Stimulated activated CD4-positive, alpha-beta T cell treated with anti-CD3 and anti-CD28 coated beads, Interleukin-12 subunit alpha, Interleukin-12 subunit beta, amount 100 ng/mL, for 4 hours (primary cell): ENCODE data around the gene AGXT2.

Experiments used
- DNase-seq: peaks from one replicate; pipeline ENCODE4 v3.0.0-alpha.2; 2020

AGXT2 gene, protein sequence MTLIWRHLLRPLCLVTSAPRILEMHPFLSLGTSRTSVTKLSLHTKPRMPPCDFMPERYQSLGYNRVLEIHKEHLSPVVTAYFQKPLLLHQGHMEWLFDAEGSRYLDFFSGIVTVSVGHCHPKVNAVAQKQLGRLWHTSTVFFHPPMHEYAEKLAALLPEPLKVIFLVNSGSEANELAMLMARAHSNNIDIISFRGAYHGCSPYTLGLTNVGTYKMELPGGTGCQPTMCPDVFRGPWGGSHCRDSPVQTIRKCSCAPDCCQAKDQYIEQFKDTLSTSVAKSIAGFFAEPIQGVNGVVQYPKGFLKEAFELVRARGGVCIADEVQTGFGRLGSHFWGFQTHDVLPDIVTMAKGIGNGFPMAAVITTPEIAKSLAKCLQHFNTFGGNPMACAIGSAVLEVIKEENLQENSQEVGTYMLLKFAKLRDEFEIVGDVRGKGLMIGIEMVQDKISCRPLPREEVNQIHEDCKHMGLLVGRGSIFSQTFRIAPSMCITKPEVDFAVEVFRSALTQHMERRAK

DNA sequence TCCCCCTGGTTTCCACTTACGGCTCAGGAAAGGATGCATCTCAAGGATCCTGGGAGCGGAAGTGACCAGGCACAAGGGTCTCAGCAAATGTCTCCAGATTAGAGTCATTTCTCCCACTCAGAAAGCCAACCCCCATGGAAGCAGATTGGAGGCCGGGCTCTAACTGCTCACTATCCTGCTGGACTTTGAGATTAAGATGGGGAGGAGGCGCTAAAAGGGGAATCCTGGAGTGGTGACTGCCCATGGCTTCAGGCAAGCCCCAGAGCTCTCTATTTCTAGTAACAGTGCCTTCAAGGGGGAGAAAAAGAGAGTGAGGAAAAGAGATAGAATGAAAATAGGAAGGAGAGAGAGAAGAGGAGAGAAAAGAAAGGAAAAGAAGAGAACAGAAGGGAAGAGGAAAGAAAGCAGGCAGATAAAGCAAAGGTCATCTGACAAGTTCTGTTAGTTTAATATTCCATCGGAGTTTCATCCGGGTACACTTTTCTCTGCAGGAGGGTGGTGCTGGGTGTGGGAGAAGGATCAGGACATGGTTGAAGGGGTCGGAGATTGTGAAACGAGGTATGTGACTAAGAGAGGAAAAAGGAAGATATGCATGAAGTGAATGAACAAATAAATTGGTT lies at the start of gene AGXT2:
TSS of gene AGXT2 (minus strand) at position 165 of the 620 bp plus-strand sequence. CDS start at position 108, 57 bp downstream.
- no peak for DNase-seq

DNA sequence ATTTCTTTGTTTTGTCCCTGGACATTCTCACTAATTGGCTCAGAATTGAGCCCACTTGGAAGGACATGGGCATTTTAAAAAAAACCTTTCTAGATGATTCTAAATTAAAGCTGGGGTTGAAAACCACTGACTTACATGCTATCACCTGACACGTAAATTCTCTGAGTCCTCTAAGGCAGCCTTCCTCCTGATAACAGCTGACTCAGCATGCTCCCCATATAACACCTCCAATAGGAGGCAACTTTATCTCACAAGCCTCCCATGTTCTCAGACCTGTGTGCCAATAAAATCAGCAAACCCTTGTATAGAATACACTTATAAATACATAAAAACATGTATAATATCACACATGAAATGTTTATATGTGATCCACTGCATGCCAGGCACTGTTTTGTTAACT lies 49.2 kb upstream of the AGXT2 start:
- DNase-seq = no peak

DNA sequence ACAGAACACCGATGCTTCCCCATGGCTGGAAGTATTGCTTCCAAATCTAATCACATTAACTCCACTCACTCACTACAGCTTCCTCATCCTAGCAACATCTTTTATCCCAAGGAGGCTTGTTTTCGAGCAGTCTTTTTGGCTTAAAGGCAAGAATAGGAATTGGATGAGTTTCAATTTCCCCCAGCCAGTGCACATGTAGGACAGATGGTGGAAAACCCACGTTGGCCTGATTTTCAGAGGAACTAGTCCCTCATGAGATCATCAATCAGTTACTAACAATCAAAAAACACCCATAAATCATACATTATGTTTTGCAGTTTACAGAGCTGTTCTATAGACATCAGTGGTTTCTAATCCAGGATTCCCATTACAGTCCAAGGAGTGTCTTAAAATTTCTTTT lies 48.5 kb upstream of the AGXT2 start:
- DNase-seq = no peak

DNA sequence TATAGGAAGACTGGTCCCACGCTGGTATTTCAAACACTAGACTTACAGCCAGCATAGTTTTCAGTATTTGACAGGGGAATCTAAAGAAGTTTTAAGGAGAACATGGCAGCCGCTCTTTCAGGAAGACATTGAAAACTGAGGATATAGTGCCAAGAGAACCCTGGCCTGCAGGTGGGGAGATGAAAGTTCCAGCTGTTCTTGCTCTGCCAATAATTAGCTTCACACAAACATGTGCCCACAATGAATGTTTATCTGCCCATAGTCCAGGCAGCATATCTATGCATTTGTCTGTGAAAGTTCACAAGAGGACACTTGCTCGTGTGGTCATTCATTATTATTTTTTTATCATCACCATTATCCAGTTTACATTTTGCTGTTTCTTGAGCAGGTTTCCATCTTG lies 47.6 kb upstream of the AGXT2 start:
- DNase-seq = no peak

DNA sequence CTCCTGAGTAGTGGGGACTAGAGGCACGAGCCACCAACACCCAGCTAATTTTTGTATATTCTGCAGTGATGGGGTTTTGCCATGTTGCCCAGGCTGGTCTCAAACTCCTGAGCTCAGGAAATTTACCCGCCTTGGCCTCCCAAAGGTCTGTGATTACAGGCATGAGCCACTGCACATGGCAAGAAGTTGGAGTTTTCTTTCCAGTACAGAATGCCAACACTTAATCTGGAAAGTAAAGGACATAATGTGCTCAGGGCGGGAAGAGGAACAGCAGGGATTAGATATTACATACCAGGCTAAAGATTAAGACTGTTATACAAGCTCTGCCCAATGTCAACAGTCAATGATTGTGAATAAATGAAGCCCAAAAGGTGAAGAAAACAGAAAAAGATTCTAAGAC lies 47.2 kb upstream of the AGXT2 start:
- no peak for DNase-seq

DNA sequence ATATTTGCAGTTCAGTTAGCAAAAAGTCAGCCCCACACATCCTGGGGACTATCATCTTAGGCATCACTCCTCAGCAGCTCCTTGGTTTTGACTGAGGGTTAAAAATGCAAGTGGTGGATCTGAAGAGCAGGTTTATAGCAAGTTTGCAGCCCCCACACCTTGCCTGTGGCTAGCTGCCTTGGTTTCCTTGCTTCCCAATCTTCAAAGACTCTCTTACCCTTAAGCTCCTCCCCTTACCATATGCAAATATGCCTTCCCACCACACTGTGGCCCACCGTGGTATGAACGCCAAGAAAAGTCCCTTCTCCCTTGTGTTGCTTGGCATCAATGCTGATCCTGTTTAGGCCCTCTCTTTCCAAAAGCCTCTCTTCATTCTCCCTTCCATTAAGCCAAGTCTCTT lies 45.0 kb upstream of the AGXT2 start:
- DNase-seq = no peak

DNA sequence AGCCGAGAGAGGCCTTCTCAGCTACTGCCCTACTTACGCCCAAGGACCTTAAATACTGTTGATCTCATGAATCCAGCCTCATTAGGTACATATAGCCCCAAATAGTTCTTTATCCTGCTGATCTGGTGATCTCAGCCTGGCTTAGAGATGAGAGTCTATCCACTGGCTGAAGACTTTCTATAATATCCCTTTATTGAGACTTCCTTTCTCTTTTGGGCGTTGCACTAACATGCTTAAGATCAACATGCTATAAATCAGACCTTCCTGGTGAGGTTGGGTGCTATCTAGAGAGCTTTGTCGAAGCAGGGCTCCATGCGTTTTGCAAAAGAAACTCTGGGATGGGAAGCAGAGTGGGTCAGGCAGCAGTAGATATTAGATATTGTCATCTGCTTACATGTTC lies 44.0 kb upstream of the AGXT2 start:
- no peak for DNase-seq

DNA sequence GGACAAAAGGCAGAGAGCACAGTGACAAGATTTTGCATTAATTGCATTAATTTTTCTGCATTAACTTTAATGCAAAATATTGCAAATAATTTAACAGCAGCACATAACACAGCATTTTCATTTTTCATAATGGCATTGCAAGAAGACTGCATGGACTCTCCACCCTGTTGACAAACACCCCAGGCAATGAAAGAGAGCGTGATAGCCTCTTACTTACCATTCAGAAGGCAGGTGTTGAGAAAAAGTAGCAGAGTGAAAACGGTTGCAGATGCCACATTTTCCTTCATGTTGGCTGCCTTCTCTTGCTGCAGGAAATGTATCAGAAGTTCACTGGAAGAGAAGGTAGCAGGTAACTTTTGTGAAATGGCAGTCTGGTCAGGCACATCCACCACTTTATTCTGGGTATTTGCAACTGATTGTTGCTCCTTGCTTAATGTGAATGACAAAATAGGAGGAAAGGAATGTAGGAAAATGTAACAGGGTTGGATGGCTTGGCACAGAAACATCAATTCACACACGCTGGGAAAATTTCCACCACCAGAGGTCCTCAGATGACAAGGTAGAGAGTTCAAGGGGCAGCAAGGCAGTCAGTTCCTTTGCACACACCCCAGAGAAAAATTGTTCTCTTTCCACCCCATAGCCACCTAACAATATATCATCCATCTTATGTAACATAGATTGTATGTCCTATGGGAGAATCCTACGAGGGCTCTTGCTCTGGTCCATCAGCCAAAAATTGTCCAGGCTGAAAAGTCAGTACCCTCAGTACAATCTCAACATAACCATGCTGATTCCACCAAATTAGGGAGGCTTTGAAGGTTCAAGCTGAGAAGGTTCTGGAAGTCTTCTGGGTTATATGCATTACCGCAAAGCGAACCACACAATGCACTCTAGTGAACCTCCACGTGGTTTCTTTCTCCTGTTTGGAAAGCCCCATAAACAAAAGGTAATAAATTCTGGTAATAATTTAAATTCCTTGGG lies 41.9 kb upstream of the AGXT2 start:
- DNase-seq = peak; percentile 53

DNA sequence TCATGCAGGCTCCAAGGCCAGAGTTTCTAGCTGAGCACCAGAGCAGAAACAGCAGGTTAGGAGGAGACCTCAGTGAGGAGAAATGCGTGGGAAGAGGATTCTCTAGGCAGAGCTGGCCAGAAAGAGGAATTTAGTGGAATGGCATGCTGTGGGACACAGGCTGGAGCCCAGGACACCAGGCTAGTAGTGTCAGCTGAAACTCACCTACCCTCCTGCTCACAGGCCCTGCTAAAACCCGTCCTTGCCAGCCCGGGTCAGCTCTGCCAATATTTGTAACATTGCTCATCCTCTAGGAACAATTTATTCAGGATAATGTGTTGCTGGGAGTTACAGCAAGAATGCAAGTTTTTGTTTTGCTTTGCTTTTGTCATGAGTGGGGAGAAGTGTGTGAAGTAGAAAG lies 40.2 kb upstream of the AGXT2 start:
- DNase-seq = no peak

DNA sequence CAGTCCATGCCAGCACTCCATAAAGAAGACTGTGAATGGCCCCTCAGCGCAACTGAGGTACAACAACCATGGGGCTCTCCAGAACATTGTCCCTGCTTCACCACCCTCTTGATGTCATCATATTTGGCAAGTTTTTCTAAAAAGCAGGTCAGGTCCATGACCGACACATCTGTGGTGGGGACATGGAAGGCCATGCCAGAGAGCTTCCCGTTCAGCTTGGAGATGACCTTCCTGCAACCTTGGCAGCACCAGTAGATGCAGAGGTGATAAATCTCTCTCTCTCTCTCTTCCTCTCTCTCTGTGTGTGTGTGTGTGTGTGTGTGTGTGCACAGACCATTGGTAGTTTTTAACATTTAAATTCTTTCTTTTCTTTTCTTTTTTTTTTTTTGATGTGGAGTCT lies 35.4 kb upstream of the AGXT2 start:
- no peak for DNase-seq

DNA sequence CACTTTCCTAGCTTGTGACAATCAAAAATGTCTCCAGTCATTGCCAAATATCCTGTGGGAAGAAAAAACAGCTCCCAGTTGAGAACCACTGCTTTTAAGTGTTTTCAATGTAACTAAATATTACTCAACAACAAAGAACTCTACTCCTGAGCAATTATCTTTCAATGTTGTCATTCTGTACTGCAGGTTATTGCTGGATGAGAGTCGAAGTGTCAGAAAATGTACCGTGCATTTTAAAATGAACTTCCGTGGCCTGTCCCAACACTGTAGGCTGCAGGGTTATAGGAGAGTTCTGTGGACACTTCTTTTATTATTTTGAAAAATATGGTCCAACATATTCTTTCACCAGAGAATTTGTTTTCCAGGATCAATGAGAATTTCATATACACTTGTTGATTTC lies 34.8 kb upstream of the AGXT2 start:
- no peak for DNase-seq

DNA sequence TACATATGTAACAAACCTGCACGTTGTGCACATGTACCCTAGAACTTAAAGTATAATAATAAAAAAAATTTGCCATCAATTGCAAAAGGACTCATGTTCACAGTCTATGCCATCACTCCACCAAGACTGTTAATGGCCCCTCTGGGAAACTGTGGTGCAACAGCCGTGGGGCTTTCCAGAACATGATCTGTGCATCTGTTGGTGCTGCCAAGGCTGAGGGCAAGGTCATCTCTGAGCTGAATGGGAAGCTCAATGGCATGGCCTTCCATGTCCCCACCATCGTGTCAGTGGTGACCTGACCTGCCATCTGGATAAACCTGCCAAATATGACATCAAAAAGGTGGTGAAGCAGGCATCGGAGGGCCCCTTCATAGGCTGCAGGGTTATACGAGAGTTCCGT lies 33.4 kb upstream of the AGXT2 start:
- DNase-seq = no peak

DNA sequence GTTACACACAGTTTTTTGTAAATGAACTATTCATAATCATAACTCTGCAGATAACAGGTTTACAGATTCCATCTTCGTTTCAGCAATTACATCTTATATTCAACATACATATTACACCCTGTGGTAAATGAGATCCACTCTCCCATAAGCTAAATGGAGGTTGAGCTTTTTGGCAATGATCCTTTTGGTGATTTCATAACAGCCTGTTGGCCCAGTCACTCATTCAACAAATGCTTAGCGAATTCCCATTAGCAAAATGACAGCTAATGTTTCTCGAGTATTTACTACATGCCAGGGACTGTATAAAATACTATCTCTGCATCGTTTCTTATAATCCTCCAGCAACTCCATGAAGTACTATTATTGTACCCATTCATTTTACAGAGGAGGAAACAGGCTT lies 25.4 kb upstream of the AGXT2 start:
- DNase-seq = no peak

DNA sequence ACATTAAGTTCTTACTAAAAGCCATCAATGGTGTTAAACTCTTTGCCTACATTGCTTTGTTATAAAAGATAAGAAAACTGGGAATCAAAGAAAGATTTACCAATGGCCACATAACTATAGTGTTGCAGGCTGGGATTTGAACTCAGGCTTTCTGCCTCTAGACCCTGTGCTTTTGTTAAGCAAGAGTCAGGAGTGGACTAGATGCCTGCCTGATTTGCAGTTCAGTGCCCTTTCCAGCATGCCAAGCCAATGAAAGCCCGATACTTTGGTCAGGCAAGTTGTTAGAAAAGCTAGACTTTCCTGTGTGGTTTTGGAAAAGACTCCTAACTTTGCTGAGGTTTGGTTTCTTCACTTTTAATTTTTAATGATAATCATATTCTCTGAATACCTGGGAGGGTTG lies 21.4 kb upstream of the AGXT2 start:
- DNase-seq = no peak

DNA sequence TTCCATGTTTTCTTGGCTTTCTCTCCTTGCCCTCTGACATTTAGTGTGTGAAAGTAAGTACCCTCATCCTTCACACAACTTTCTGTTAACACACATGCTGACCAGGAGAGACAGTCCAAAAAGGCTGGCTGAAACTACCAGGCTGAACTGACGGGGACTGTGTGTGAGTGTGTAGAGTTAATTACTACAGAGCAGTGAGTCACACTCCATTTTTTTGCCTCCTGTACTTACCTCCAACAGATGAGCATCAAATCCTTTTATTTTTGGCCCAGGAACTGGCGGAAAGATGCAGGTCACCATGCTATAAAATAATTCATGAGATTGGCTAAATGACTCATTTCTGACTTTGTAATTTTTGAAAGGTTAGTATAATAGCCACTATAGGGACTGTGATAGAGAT lies 20.2 kb upstream of the AGXT2 start:
- no peak for DNase-seq

DNA sequence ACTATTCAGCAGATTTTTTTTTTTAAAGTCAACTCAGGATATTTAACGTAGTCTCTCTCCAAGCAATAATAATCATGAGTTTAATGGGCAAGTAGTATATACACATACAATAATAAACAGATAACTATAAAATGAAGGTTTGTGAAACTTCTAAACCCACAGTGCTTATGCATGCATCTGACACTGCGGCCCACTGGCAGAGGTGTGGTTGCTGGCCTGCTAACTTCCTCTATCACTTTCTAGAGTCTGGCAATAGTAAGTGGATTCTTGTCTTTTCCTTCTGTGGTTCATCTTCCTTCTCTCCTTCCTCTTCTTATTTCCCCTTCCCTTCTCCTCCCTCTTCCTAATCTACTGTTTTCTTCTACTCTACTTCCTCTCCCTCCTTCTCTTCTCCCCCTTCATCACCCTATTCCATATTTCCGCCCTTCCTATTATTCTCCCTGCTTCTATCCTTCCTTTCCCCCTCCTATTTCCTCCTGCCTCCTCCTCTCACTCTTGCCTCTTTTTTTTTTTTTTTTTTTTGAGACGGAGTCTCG lies 18.6 kb upstream of the AGXT2 start:
- no peak for DNase-seq

DNA sequence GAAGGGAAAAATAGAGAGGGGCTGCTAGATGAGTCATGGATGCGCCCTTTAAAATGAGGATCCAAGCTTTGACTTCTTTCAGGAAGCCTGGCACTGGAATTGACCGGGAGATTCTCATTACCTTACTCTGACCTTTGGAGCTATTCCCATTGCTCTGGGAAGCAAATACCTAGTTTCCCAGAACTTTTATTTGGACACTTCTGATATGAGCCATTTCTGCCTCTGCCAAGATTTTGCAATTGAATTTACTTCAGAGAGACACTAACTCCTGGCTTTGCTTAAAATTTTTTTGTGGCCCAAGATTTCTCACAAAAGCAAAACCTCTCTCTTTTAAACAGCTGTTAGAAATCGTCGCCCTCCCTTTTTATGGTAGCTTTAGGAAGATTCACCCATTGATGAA lies 15.7 kb upstream of the AGXT2 start:
- no peak for DNase-seq

DNA sequence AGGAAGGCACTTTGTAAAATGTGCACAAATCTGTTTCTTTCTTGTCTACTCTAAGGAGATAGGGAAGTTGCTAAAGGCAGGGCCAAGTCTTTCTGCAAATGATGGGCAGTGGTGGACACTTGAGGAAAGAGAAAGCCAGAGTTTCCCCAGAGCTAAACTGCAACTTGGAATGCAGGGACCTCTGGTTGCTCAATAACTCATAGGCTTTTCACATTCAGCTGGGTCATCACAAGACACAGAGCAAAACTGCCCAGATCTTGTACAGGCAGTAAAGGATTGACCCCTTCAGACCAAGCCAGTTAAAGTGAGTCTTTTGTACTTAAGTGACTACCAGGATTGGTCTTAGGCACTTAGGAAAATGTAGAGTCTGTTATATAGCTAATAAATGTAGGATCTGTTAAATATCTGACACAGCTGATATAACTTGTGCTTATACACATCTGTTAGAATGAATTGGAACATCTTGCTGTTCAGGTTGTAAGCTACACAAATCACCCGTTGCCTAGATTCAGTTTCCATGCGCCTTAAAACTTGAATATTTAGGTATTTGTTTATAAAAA lies 13.5 kb upstream of the AGXT2 start:
- no peak for DNase-seq

DNA sequence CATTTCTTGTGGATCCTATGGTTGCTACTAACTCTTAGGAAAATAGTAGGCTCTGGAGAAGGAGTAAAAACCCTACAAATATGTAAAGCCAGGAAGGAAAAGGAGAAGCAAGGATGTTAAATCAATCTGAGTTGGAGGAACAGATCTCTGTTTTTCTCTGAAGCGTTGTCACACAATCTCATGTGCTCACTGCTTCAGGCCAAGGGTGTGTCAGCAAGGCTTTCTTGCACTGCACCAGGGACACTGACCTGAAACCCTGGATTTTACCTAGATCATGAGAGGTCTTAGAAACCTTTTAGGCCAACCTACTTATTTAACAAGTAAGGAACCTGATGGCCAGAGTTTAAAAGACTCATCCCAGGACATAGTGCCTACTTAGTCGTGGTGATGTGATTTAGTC lies 12.5 kb upstream of the AGXT2 start:
- no peak for DNase-seq

DNA sequence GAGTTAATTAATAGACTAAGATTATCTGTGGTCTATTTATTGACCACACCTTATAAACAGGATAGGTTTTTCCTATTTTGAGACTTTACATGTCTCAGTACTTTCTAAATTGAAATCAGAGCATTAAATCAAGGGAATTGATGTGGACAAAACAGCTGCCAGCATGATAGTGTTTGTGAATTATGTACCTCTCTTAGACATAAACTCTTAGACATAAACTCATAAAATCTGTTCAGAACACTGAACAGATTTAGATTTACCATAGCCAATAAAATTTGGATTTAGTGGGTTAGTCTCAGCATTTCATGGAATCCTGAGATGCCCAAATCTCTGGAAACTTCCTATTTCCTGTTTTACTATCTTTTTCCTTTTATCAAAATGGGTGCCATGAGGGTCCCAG lies 11.5 kb upstream of the AGXT2 start:
- DNase-seq = no peak

DNA sequence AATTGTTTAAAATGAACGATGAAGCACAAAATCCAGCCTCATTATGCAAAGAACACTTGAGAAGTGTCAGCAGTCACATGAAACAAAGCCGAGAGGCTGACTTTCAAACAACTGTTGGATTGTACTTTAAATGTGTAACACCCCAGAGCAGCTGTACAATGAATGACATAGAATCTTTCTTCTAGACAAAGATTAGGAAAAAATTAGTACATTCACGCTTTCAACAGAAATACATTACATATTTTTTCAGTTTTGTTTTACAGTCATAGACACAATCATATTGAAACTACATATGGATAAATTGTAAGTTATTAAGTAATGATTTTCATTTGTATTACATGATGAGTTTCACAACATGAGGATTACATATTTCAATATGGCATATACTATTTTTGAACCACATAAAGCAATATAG lies 10.6 kb upstream of the AGXT2 start:
- no peak for DNase-seq

DNA sequence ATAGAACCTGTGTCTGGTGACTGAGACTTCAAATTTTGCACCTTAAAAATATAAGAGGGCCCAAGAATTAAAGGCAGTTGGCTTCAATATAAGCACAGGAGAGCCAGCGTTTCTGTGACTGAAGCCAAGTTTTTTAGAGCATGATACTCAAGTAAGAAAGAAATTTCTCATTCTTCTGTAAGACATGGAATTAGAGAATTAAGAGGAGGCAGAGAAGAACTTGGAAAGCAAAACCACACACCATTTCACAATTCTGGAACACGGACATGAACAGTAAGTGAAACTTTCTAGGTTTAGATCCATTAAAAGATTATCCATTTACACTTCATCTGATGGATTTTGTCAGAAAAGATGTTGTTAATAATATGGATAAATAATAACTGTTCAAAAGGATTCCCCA lies 8.9 kb upstream of the AGXT2 start:
- no peak for DNase-seq

DNA sequence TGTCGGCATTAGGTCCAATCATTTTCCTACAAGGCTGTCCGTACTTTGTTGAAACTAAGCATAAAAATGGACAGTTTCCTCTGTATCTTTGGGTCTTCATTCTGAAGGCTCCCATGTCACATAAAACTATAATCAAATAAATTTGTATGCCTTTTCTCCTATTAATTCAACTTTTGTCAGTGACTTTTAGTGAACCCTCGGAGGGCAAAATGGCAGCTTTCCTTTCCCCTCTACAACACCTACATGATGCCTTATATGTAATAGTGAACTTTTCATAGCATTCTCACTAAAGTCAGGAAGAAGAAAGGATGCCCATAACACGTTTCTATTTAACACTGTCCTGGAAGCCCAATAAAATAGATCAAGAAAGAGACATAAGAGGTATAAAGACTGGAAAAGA lies 5.1 kb upstream of the AGXT2 start:
- DNase-seq = no peak
